Fibroblast of lung (primary cell): ENCODE measurements around the gene ZNF33A.

ENCODE experiments used
- EZH2 ChIP-seq: IDR thresholded peaks from 2 replicates; pipeline ENCODE4 v1.5.1; 2012; ENCODE audit warnings: low read length, control low read depth, mild to moderate bottlenecking; ENCODE audit errors: missing control alignments
- TF ChIP-seq, protein P1 (sequence below), 2 donors: IDR thresholded peaks in 1 of 2; conservative IDR thresholded peaks in 1 of 2; 1 replicate in 1 of 2; 2 replicates in 1 of 2; pipeline ENCODE4 v1.5.1; 2011 to 2012; ENCODE audit warnings: low read length in 2 of 2, control low read depth in 1 of 2, inconsistent platforms in 1 of 2, low read depth in 1 of 2, mild to moderate bottlenecking in 1 of 2

DNA sequence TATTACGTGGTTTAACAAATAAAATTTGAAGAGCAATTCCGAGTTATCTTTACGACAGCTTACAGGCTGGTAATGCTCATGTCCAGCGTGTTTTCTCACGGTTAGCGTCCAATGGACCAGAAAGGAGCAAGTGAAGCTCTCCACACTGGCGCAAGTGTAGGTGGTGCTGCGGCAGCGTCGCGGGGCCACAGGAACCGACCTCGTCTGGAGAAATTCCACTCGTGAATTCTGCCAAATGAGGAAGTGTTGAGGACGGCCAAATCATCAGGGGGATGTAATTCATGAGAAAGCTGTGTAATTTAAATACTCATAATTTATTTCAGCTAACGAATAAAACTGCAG is 83.3 kb downstream of the ZNF33A start:
- TF ChIP-seq, protein P1, sequence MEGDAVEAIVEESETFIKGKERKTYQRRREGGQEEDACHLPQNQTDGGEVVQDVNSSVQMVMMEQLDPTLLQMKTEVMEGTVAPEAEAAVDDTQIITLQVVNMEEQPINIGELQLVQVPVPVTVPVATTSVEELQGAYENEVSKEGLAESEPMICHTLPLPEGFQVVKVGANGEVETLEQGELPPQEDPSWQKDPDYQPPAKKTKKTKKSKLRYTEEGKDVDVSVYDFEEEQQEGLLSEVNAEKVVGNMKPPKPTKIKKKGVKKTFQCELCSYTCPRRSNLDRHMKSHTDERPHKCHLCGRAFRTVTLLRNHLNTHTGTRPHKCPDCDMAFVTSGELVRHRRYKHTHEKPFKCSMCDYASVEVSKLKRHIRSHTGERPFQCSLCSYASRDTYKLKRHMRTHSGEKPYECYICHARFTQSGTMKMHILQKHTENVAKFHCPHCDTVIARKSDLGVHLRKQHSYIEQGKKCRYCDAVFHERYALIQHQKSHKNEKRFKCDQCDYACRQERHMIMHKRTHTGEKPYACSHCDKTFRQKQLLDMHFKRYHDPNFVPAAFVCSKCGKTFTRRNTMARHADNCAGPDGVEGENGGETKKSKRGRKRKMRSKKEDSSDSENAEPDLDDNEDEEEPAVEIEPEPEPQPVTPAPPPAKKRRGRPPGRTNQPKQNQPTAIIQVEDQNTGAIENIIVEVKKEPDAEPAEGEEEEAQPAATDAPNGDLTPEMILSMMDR (conservative IDR thresholded peaks at IDR 0.05 in 1 of 2, IDR thresholded peaks at IDR 0.05 in 1 of 2; ENCODE audit: low read depth in 1 of 2, low read length in 2 of 2): no peak
- no peak for TF ChIP-seq EZH2
